Ovary (tissue), 9 donors: ENCODE results near the gene OR1F1. TPM values are rescaled to one million over a fixed set of nuclear protein-coding genes. Genes with fewer than 3 reads are reported as not detected.

Source experiments
- DNase-seq, 5 donors: peaks; one replicate each; pipeline ENCODE4 v3.0.0-alpha.2; 2019 to 2020
- H3K27ac ChIP-seq, 2 donors: fragments of 200-600 bp; one replicate each; pipeline versions ENCODE4 v1.5.1 to v1.8.0; 2019 to 2022
- H3K27me3 ChIP-seq: fragments of 200-600 bp; one replicate; pipeline ENCODE4 v1.8.0; 2022
- H3K36me3 ChIP-seq: fragments of 200-600 bp; sonication (generic); one replicate; pipeline ENCODE4 v1.5.1; 2019
- H3K4me1 ChIP-seq: one replicate; pipeline ENCODE4 v1.8.1; 2013; ENCODE audit warnings: mild to moderate bottlenecking, moderate library complexity; ENCODE audit not compliant: insufficient read depth
- H3K4me3 ChIP-seq: fragments of 200-600 bp; sonication (generic); one replicate; pipeline ENCODE4 v1.5.1; 2017
- H3K9me3 ChIP-seq, 2 donors: fragments of 200-600 bp in 1 of 2; sonication (generic) in 1 of 2; one replicate each; pipeline versions ENCODE4 v1.5.1 to v1.8.1; 2013 to 2019; ENCODE audit warnings: mild to moderate bottlenecking in 1 of 2, moderate library complexity in 1 of 2
- EP300 ChIP-seq: sonication (generic); formaldehyde crosslinking; IDR thresholded peaks from one replicate; pipeline ENCODE4 v1.6.1; 2017; ENCODE audit warnings: antibody characterized with exemption
- POLR2A ChIP-seq: fragments of 450-650 bp; IDR thresholded peaks from one replicate; pipeline ENCODE4 v1.6.1; 2017; ENCODE audit warnings: antibody characterized with exemption, mild to moderate bottlenecking, moderate library complexity
- WGBS, 3 donors: extraction: QIAGEN DNeasy Blood & Tissue Kit in 1 of 3; methylation state at CpG; one replicate each; pipeline versions ENCODE4 v1.1.5 to v1.1.7; 2013 to 2017; 5-methylcytosine and 5-hydroxymethylcytosine counted together
- intact Hi-C, 4 donors: fragments of 100-400 bp; cut with DNase I; formaldehyde crosslinking; loops; one replicate each; pipeline versions ENCODE4 v1.11.0 to v1.15.1; 2022 to 2023
- polyA plus RNA-seq, 2 donors: library from polyadenylated mRNA; stranded (reverse); fragments of 200-250 nt in 1 of 2; fragments of 350-450 nt in 1 of 2; fragmentation: Illumina TruSeq in 1 of 2; extraction: RNeasy Lipid Tissue Mini Kit (QIAGEN cat#74804) in 1 of 2; gene quantifications; one replicate each; pipeline ENCODE4 v1.2.3, GENCODE V29; 2013 to 2014
- total RNA-seq, 7 donors: library from RNA; depleted of rRNA in 2 of 7; stranded (reverse); fragments of >200 nt in 2 of 7; fragmentation: NEBNext Ultra II Directional in 3 of 7; extraction: Animal tissue kit (Norgen Biotek cat#: 25700) in 3 of 7; gene quantifications; one replicate each; pipeline versions ENCODE4 v1.1.0 to v1.2.4, GENCODE V29; 2016 to 2023
- TF ChIP-seq, protein P1 (sequence below), 3 donors: fragments of 450-650 bp in 2 of 3; fragments of 200-600 bp in 1 of 3; IDR thresholded peaks; one replicate each; pipeline versions ENCODE4 v1.5.1 to v1.8.0; 2016 to 2022; ENCODE audit warnings: antibody characterized with exemption in 3 of 3, mild to moderate bottlenecking in 1 of 3
- donor health status: DM: no; HTN: no; CAD: no; lungs with moderate emphysema.
- donor health status: DM: no; HTN: no; CAD: no.
- donor health status: Bipolar disorder and iron deficiency.
- donor health status: DM: yes; HTN: yes; CAD: no.
- donor health status: DM: no; HTN: no; CAD: no.
- donor health status: DM: yes; HTN: yes; CAD: no.

The OR1F1 gene
- total and polyA plus RNA-seq, 9 donors = not detected

DNA sequence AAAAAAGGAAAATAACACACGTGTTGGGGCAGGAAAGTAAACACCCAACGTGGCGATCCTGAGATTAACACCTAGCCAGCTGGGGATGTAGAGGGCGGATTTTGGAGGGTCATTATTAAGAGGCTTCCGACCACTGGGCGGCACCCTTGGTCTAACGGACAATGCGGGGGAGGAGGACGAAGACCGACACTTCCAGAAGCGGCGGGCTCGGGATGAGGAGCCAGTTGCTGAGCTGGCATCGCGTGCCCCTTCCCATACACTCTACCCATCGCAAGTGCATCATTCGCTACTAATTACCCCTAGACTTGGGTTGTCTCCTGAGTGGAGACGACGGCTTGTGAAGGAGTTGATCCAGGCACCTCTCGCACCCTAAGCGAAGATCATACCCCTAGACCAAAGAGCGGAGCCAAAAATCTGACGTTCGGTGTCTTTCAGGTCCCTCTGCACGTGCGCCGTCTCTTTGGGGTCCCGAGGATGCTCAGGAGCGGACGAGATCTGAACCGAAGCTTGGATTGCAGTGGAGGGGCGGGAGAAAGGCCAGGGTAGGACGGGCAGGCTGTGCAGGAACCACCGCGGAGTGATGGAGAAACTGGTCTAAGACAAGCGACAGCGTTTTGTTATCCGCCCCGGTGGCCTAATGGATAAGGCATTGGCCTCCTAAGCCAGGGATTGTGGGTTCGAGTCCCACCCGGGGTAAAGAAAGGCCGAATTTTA is 35.6 kb upstream of the OR1F1 start:
- intact Hi-C loops = no loop called here
- H3K27me3 ChIP-seq = no peaks in the 10 kb centered on the region
- DNase-seq = peak; percentile 88 to 95 (median 91)
- peak overlapping the region; percentile 58 for H3K4me3 ChIP-seq
- TF ChIP-seq, protein P1, sequence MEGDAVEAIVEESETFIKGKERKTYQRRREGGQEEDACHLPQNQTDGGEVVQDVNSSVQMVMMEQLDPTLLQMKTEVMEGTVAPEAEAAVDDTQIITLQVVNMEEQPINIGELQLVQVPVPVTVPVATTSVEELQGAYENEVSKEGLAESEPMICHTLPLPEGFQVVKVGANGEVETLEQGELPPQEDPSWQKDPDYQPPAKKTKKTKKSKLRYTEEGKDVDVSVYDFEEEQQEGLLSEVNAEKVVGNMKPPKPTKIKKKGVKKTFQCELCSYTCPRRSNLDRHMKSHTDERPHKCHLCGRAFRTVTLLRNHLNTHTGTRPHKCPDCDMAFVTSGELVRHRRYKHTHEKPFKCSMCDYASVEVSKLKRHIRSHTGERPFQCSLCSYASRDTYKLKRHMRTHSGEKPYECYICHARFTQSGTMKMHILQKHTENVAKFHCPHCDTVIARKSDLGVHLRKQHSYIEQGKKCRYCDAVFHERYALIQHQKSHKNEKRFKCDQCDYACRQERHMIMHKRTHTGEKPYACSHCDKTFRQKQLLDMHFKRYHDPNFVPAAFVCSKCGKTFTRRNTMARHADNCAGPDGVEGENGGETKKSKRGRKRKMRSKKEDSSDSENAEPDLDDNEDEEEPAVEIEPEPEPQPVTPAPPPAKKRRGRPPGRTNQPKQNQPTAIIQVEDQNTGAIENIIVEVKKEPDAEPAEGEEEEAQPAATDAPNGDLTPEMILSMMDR (IDR thresholded peaks at IDR 0.05) = peak in 1 of 3 donors; percentile 12
- TF ChIP-seq POLR2A (peak; percentile 17), EP300 (no peak)
- peak overlapping the region in 1 of 2 donors; percentile 59 for H3K27ac ChIP-seq
- H3K9me3 ChIP-seq = no peaks in the 10 kb centered on the region
- peaks cover 4% of the 10 kb centered on the region for H3K4me1 ChIP-seq
- H3K36me3 ChIP-seq = no peaks in the 10 kb centered on the region
- 1% methylated on average over 42 of the region's 42 CpGs for whole genome bisulfite sequencing, 3 donors

- TF ChIP-seq EP300 (no peak), POLR2A (no peak)
- TF ChIP-seq, protein P1 (IDR thresholded peaks at IDR 0.05) = no peak
- 10 to 11% (median 11%) methylated on average over 8 of the region's 8 CpGs for WGBS, 3 donors
- intact Hi-C loops = no loop called here
These were observed 35.0 kb upstream of the OR1F1 start for GRCh38 chr16:3152991-3153368.

DNA sequence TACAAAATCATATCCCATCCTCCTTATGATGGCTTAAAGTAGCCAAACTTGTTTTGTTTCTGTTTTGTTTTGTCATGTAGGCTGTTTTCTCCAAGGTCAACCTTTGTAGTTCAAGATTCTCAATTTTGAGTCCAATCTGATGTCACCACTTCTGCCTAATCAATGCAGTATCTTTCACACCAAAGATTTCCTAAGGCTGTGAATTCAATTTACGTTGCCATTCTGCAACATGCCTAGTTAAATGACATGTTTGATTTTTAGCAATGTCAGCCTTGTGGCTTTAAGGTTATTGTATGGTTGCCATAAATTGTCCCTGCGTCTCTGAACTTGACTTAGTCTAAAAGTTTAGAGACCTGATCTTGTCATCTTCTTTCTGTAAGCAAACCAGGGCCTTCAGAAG is 32.8 kb upstream of the OR1F1 start:
- peaks cover 8% of the 10 kb centered on the region for H3K4me1 ChIP-seq
- 82 to 86% (median 84%) methylated on average over 2 of the region's 2 CpGs for WGBS, 3 donors
- H3K4me3 ChIP-seq = no peak overlapping the region
- H3K9me3 ChIP-seq = no peaks in the 10 kb centered on the region
- DNase-seq = no peak
- intact Hi-C loops = no loop called here
- H3K27ac ChIP-seq = no peak overlapping the region
- TF ChIP-seq EP300 (no peak), POLR2A (no peak)
- TF ChIP-seq, protein P1 (IDR thresholded peaks at IDR 0.05) = no peak
- H3K36me3 ChIP-seq = no peaks in the 10 kb centered on the region
- no peaks in the 10 kb centered on the region for H3K27me3 ChIP-seq

More at GRCh38 chr16:3152991-3153368, 35.0 kb upstream of the OR1F1 start:
- no peak for DNase-seq
- H3K36me3 ChIP-seq = no peaks in the 10 kb centered on the region
- H3K27me3 ChIP-seq = no peaks in the 10 kb centered on the region
- H3K4me3 ChIP-seq = no peak overlapping the region
- H3K9me3 ChIP-seq = no peaks in the 10 kb centered on the region
- H3K27ac ChIP-seq = no peak overlapping the region
- H3K4me1 ChIP-seq = peaks cover 7% of the 10 kb centered on the region

DNA sequence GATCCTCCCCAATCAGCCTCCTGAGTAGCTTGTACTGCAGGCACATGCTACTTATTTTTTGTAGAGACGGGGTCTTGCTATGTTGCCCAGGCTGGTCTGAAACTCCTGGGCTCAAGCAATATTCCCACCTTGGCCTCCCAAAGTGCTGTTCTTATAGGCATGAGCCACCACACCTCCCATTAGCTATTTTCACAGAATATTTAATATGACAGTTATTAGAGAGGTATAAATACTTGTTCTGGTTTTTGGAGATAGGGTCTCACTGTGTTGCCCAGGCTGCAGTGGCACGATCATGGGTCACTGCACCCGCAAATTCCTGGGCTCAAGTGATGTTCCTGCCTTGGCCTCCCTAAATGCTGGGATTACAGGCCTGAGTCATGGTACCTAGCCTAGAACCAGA is 32.0 kb upstream of the OR1F1 start:
- no peak overlapping the region for H3K27ac ChIP-seq
- intact Hi-C loops = no loop called here
- H3K27me3 ChIP-seq = no peaks in the 10 kb centered on the region
- H3K4me3 ChIP-seq = no peak overlapping the region
- 91 to 97% (median 92%) methylated on average over 3 of the region's 3 CpGs for WGBS, 3 donors
- H3K36me3 ChIP-seq = no peaks in the 10 kb centered on the region
- peaks cover 8% of the 10 kb centered on the region for H3K4me1 ChIP-seq
- H3K9me3 ChIP-seq = no peaks in the 10 kb centered on the region
- TF ChIP-seq POLR2A (no peak), EP300 (no peak)
- TF ChIP-seq, protein P1 (IDR thresholded peaks at IDR 0.05) = no peak
- DNase-seq = peak in 1 of 5 donors; percentile 10
